Measurements from ENCODE around the gene HDGFL1. TPM values are rescaled to one million over a fixed set of nuclear protein-coding genes. Genes with fewer than 3 reads are reported as not detected.

Gene HDGFL1
- total RNA-seq, 4 donors from 2014 or later: 0.40 TPM; not detected in 3

DNA sequence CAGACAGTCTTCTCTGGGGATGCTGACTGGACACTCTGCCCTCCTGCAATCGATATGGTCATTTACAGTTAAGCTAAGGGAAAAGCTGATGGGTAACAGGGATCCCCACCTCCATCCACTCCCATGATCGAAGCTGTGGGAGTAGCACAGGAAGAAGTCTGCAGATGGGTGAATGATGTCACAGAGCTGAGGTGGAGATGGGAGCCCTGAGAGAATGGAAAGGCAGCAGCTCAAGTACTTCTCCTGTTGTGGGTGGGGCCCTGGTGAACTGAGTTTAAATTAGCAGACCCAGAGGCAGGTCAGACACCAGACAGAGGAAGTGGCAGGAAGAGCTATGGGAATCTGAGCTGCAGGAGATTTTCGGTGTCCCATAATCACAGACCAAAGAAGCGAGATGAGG is 29.0 kb downstream of the HDGFL1 start:
- H3K4me1 ChIP-seq: no peaks in the 10 kb centered on the region
- no peak overlapping the region for H3K27ac ChIP-seq
- no peaks in the 10 kb centered on the region for H3K27me3 ChIP-seq
- H3K4me3 ChIP-seq (replicated peaks in 1 of 3): no peak overlapping the region
- DNase-seq: no peak
- intact Hi-C loops (cut with DNase I): no loop called here
- H3K36me3 ChIP-seq: no peaks in the 10 kb centered on the region
- H3K9me3 ChIP-seq: no peaks in the 10 kb centered on the region
- WGBS, 2 donors: 75 to 79% methylated on average over 4 of the region's 4 CpGs
- TF ChIP-seq POLR2A (IDR thresholded peaks at IDR 0.05): no peak
- TF ChIP-seq, protein P1, sequence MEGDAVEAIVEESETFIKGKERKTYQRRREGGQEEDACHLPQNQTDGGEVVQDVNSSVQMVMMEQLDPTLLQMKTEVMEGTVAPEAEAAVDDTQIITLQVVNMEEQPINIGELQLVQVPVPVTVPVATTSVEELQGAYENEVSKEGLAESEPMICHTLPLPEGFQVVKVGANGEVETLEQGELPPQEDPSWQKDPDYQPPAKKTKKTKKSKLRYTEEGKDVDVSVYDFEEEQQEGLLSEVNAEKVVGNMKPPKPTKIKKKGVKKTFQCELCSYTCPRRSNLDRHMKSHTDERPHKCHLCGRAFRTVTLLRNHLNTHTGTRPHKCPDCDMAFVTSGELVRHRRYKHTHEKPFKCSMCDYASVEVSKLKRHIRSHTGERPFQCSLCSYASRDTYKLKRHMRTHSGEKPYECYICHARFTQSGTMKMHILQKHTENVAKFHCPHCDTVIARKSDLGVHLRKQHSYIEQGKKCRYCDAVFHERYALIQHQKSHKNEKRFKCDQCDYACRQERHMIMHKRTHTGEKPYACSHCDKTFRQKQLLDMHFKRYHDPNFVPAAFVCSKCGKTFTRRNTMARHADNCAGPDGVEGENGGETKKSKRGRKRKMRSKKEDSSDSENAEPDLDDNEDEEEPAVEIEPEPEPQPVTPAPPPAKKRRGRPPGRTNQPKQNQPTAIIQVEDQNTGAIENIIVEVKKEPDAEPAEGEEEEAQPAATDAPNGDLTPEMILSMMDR (IDR thresholded peaks at IDR 0.05): no peak

DNA sequence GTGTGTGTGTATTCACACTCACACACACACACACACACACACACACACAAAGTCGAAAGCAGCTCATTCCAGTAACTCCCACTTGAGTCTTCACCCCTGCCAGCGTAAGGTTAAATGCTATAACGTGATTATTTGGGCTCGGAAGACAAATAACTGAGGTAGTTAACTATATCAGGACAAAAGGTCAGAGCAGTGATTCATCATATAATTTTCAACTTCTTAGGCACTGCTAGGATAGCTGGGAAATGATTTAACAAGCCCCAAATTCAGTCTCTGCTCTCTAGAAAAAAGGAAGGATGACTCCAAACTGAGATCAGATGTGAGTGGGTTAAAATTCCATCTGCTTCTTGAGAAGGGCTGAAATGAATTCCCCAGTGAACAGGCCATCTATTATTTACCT is 30.7 kb downstream of the HDGFL1 start:
- Histone ChIP-seq H3K9me3 (no peaks in the 10 kb centered on the region), H3K4me3 (replicated peaks in 1 of 3) (no peak overlapping the region), H3K27ac (no peak overlapping the region), H3K4me1 (no peaks in the 10 kb centered on the region), H3K36me3 (no peaks in the 10 kb centered on the region), H3K27me3 (no peaks in the 10 kb centered on the region)
- WGBS, 2 donors: 71 to 88% methylated on average over 4 of the region's 4 CpGs
- DNase-seq: no peak
- TF ChIP-seq, protein P1 (IDR thresholded peaks at IDR 0.05): no peak
- TF ChIP-seq POLR2A (IDR thresholded peaks at IDR 0.05): no peak
- intact Hi-C loops (cut with DNase I): no loop called here

GRCh38 chr6:22601984-22602383 is 32.6 kb downstream of the HDGFL1 start:
- Histone ChIP-seq H3K27ac (no peak overlapping the region), H3K4me1 (no peaks in the 10 kb centered on the region), H3K4me3 (replicated peaks in 1 of 3) (no peak overlapping the region), H3K9me3 (no peaks in the 10 kb centered on the region), H3K27me3 (no peaks in the 10 kb centered on the region), H3K36me3 (no peaks in the 10 kb centered on the region)
- no peak for DNase-seq
- 90 to 91% methylated on average over 5 of the region's 5 CpGs for WGBS, 2 donors
- TF ChIP-seq, protein P1 (IDR thresholded peaks at IDR 0.05): no peak
- no peak for TF ChIP-seq POLR2A (IDR thresholded peaks at IDR 0.05)
- intact Hi-C loops (cut with DNase I): no loop called here

GRCh38 chr6:22605736-22606135 is 36.4 kb downstream of the HDGFL1 start:
- 92 to 99% methylated on average over 2 of the region's 2 CpGs for WGBS, 2 donors
- Histone ChIP-seq H3K36me3 (no peaks in the 10 kb centered on the region), H3K4me1 (no peaks in the 10 kb centered on the region), H3K27me3 (no peaks in the 10 kb centered on the region), H3K4me3 (replicated peaks in 1 of 3) (no peak overlapping the region), H3K9me3 (no peaks in the 10 kb centered on the region), H3K27ac (no peak overlapping the region)
- no peak for DNase-seq
- TF ChIP-seq POLR2A (IDR thresholded peaks at IDR 0.05): no peak
- TF ChIP-seq, protein P1 (IDR thresholded peaks at IDR 0.05): no peak
- intact Hi-C loops (cut with DNase I): no loop called here

DNA sequence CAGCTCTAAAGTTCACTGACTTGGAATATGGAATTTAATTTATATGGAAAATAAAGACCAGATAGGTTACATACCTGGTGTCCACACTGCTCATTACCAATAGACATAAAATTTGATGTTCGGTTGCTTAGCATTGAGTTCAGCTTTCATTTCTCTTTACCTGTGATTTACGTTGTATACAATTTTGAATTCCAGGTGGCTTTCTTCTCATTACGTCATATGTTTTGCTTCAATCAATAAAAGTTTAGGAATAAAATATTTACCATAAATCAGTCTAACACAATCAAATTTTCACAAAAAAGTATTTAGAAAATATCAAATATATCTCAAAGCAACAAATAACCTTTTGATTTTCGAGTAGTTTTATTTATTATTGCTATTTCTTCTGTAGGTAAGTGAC is 40.8 kb downstream of the HDGFL1 start:
- Histone ChIP-seq H3K4me1 (no peaks in the 10 kb centered on the region), H3K27ac (no peak overlapping the region), H3K36me3 (no peaks in the 10 kb centered on the region), H3K4me3 (replicated peaks in 1 of 3) (no peak overlapping the region), H3K27me3 (no peaks in the 10 kb centered on the region), H3K9me3 (no peaks in the 10 kb centered on the region)
- no peak for TF ChIP-seq POLR2A (IDR thresholded peaks at IDR 0.05)
- TF ChIP-seq, protein P1 (IDR thresholded peaks at IDR 0.05): no peak
- intact Hi-C loops (cut with DNase I): no loop called here
- no peak for DNase-seq
- 93 to 95% methylated on average over 4 of the region's 4 CpGs for WGBS, 2 donors

All from thyroid gland (tissue), 4 donors.